Right lobe of liver (tissue), 6 donors: ENCODE measurements around the gene GRAMD2A. TPM values are rescaled to one million over a fixed set of nuclear protein-coding genes. Genes with fewer than 3 reads are reported as not detected.

Experiments used
- ATAC-seq, 4 donors: fragments of 200-7000 bp; cut with Tn5 transposase; one replicate each; pipeline ENCODE4 v1.9.1; 2020; ENCODE audit warnings: mild to moderate bottlenecking in 4 of 4, moderate library complexity in 4 of 4
- DNase-seq, 3 donors: peaks; one replicate each; pipeline ENCODE4 v3.0.0-alpha.2; 2020
- H3K27ac ChIP-seq, 3 donors: fragments of 200-600 bp; one replicate each; pipeline ENCODE4 v1.8.0; 2022
- H3K27me3 ChIP-seq, 2 donors: fragments of 200-600 bp; one replicate each; pipeline ENCODE4 v1.8.0; 2022
- H3K36me3 ChIP-seq, 4 donors: fragments of 200-600 bp; sonication (generic) in 1 of 4; one replicate each; pipeline versions ENCODE4 v1.5.1 to v1.8.0; 2017 to 2022; ENCODE audit warnings: control low read depth in 1 of 4
- H3K4me1 ChIP-seq, 4 donors: fragments of 200-600 bp; sonication (generic) in 1 of 4; one replicate each; pipeline versions ENCODE4 v1.5.1 to v1.8.0; 2017 to 2022; ENCODE audit warnings: control low read depth in 1 of 4
- H3K4me3 ChIP-seq, 3 donors: fragments of 200-600 bp; one replicate each; pipeline ENCODE4 v1.8.0; 2022
- H3K9me3 ChIP-seq, 4 donors: fragments of 200-600 bp; sonication (generic) in 1 of 4; one replicate each; pipeline versions ENCODE4 v1.5.1 to v1.8.0; 2017 to 2022; ENCODE audit warnings: control low read depth in 1 of 4
- CTCF ChIP-seq, 4 donors: fragments of 200-600 bp in 3 of 4; fragments of 450-650 bp in 1 of 4; IDR thresholded peaks; one replicate each; pipeline versions ENCODE4 v1.5.1 to v1.8.0; 2016 to 2022; ENCODE audit warnings: antibody characterized with exemption in 4 of 4, mild to moderate bottlenecking in 2 of 4
- POLR2A ChIP-seq: fragments of 450-650 bp; IDR thresholded peaks from one replicate; pipeline ENCODE4 v1.6.1; 2017; ENCODE audit warnings: antibody characterized with exemption, mild to moderate bottlenecking
- WGBS: methylation state at CpG from one replicate; pipeline ENCODE4 v1.1.6; 2018; ENCODE audit warnings: low coverage, low lambda C conversion rate; ENCODE audit not compliant: insufficient coverage; ENCODE audit errors: missing lambda C conversion rate; 5-methylcytosine and 5-hydroxymethylcytosine counted together
- intact Hi-C, 2 donors: fragments of 100-400 bp; cut with DNase I; formaldehyde crosslinking; loops; one replicate each; pipeline versions ENCODE4 v1.11.2 to v1.14.1; 2022
- total RNA-seq, 6 experiments: library from RNA; depleted of rRNA in 2 of 6; stranded (reverse); fragments of >200 nt in 2 of 6; fragmentation: NEBNext Ultra II Directional in 3 of 6; extraction: Animal tissue kit (Norgen Biotek cat#: 25700) in 3 of 6; gene quantifications; one replicate each; pipeline versions ENCODE4 v1.1.0 to v1.2.4, GENCODE V29; 2016 to 2023
- donor health status: DM: no; HTN: yes; CAD: no.
- donor health status: DM: no; HTN: no; CAD: no.
- donor health status: DM: no; HTN: no; CAD: no.
- donor health status: DM: no; HTN: yes; CAD: no.
- donor health status: DM: no; HTN: yes; CAD: no.

Gene GRAMD2A
- total RNA-seq, 6 experiments from 2014 or later = not detected

GRCh38 chr15:72168131-72168807 lies 29.3 kb downstream of the GRAMD2A start:
- intact Hi-C loops = no loop called here
- no peak for DNase-seq
- WGBS = 47% methylated on average over 5 of the region's 7 CpGs
- Histone ChIP-seq H3K9me3 (no peaks in the 10 kb centered on the region), H3K36me3 (no peaks in the 10 kb centered on the region), H3K4me1 (no peaks in the 10 kb centered on the region), H3K27me3 (no peaks in the 10 kb centered on the region), H3K27ac (no peak overlapping the region), H3K4me3 (no peak overlapping the region)
- ATAC-seq = no peak
- TF ChIP-seq CTCF (IDR thresholded peaks at IDR 0.05) (no peak), POLR2A (no peak)

GRCh38 chr15:72167445-72167844 lies 30.1 kb downstream of the GRAMD2A start:
- intact Hi-C loops = no loop called here
- no peaks in the 10 kb centered on the region for H3K4me1 ChIP-seq
- DNase-seq = no peak
- no peaks in the 10 kb centered on the region for H3K36me3 ChIP-seq
- TF ChIP-seq POLR2A = no peak
- TF ChIP-seq CTCF (IDR thresholded peaks at IDR 0.05) = no peak
- no peak for ATAC-seq
- no peak overlapping the region for H3K27ac ChIP-seq
- no peaks in the 10 kb centered on the region for H3K27me3 ChIP-seq
- H3K9me3 ChIP-seq = no peaks in the 10 kb centered on the region
- no peak overlapping the region for H3K4me3 ChIP-seq
- WGBS = 80% methylated on average over 1 of the region's 6 CpGs

DNA sequence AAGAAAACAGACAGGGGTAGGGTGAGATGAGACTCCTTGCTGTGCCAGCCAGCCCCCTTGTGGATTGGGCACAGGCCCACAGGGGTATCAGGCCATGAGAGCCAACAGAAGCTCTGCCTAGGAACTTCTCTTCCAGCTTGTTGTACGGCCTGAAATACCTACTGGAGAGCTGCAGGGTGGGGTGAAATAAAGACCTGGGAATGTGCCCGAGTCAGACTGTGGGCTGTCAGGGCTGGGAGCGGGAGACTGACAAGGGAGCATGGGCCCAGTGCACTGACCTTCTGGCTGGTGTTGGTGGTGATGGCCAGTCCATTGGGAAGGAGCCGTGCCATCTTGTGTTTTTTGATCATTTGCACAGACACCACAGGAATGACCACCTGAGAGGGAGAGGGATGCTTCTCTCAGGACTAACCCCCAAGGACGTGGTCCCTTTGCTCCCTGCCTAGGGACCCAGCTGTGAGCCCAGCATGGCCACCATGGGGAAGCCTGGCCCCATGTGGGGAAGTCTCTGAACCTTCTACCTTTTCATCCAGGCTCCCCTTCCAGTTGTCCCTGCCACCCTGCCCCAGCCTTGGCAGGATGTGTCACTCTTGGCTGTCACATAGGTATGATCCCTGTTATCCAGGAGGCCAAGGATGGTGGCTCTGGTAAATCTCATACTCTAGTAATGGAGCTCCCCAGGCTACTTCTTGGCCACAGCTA lies 30.7 kb downstream of the GRAMD2A start:
- H3K27ac ChIP-seq = no peak overlapping the region
- DNase-seq = no peak
- no peak overlapping the region for H3K4me3 ChIP-seq
- H3K4me1 ChIP-seq = no peaks in the 10 kb centered on the region
- H3K9me3 ChIP-seq = no peaks in the 10 kb centered on the region
- TF ChIP-seq POLR2A = no peak
- no peak for TF ChIP-seq CTCF (IDR thresholded peaks at IDR 0.05)
- ATAC-seq = no peak
- intact Hi-C loops = no loop called here
- no peaks in the 10 kb centered on the region for H3K36me3 ChIP-seq
- no peaks in the 10 kb centered on the region for H3K27me3 ChIP-seq
- WGBS = 80% methylated on average over 2 of the region's 5 CpGs

DNA sequence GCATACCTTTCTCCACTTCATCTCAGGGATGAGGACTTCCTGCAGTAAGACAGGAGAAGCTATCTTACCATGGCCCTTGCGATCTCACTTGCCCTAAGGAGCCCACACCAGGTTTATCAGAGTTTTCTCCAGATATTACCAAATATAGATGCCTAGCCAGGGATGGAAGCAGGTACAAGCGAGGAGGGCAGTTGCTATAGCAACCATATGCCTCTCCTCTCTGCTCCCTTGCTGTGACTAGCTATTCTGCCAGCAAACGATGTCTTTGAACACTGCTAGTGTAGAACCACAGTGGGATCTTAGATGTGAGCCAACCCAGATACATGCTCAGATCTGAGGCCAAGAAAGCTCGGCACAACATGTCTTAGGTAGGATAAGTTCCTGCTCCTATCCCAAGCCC lies 33.9 kb downstream of the GRAMD2A start:
- Histone ChIP-seq H3K9me3 (no peaks in the 10 kb centered on the region), H3K36me3 (no peaks in the 10 kb centered on the region), H3K4me1 (no peaks in the 10 kb centered on the region), H3K27me3 (no peaks in the 10 kb centered on the region), H3K4me3 (no peak overlapping the region), H3K27ac (no peak overlapping the region)
- ATAC-seq (no peak), DNase-seq (no peak)
- intact Hi-C loops = no loop called here
- WGBS = no CpG with 5 or more reads among the region's 4 CpGs
- TF ChIP-seq POLR2A = no peak
- TF ChIP-seq CTCF (IDR thresholded peaks at IDR 0.05) = no peak
